ENCODE results near the gene TADA1. TPM values are rescaled to one million over a fixed set of nuclear protein-coding genes. Genes with fewer than 3 reads are reported as not detected.

Gene TADA1
- total and polyA plus RNA-seq, 8 donors, result 2.8 to 8.2 (median 4.0) TPM

- FAIRE-seq, result no peak
- intact Hi-C loops (cut with DNase I), result no loop called here
- WGBS, 2 donors, result 73 to 82% methylated on average over 2 of the region's 2 CpGs
- H3K36me3 ChIP-seq, result no peaks in the 10 kb centered on the region
- no peak for ATAC-seq
- H3K4me3 ChIP-seq, result no peak overlapping the region
- no peak for DNase-seq
- no peaks in the 10 kb centered on the region for H3K9me3 ChIP-seq
- peaks cover 0 to 4% (median 4%) of the 10 kb centered on the region in 3 donors for H3K4me1 ChIP-seq
- peaks cover 0 to 16% (median 10%) of the 10 kb centered on the region in 4 donors for H3K27me3 ChIP-seq
- TF ChIP-seq CTCF (IDR thresholded peaks at IDR 0.05), result no peak
- H3K27ac ChIP-seq, result no peak overlapping the region
These were observed 42.9 kb upstream of the TADA1 start for GRCh38 chr1:166918956-166919316.

- Histone ChIP-seq H3K4me3 (no peak overlapping the region), H3K9me3 (no peaks in the 10 kb centered on the region), H3K27me3 (peaks cover 0 to 16% (median 10%) of the 10 kb centered on the region in 4 donors), H3K4me1 (peaks cover 0 to 4% (median 4%) of the 10 kb centered on the region in 3 donors), H3K36me3 (no peaks in the 10 kb centered on the region), H3K27ac (no peak overlapping the region)
- intact Hi-C loops (cut with DNase I), result no loop called here
- no peak for FAIRE-seq
- ATAC-seq, result no peak
- DNase-seq, result no peak
- TF ChIP-seq CTCF (IDR thresholded peaks at IDR 0.05), result no peak
- 79 to 82% methylated on average over 6 of the region's 6 CpGs for WGBS, 2 donors
These were observed 42.3 kb upstream of the TADA1 start for GRCh38 chr1:166918088-166918955.

- 73 to 89% methylated on average over 4 of the region's 4 CpGs for WGBS, 2 donors
- H3K4me3 ChIP-seq, result no peak overlapping the region
- DNase-seq (no peak), FAIRE-seq (no peak), ATAC-seq (no peak)
- no peaks in the 10 kb centered on the region for H3K9me3 ChIP-seq
- peaks cover 0 to 4% (median 4%) of the 10 kb centered on the region in 3 donors for H3K4me1 ChIP-seq
- peaks cover 0 to 10% (median 5%) of the 10 kb centered on the region in 4 donors for H3K27me3 ChIP-seq
- intact Hi-C loops (cut with DNase I), result no loop called here
- TF ChIP-seq CTCF (IDR thresholded peaks at IDR 0.05), result no peak
- H3K36me3 ChIP-seq, result no peaks in the 10 kb centered on the region
- no peak overlapping the region for H3K27ac ChIP-seq
These were observed 39.9 kb upstream of the TADA1 start for GRCh38 chr1:166915941-166916340.

DNA sequence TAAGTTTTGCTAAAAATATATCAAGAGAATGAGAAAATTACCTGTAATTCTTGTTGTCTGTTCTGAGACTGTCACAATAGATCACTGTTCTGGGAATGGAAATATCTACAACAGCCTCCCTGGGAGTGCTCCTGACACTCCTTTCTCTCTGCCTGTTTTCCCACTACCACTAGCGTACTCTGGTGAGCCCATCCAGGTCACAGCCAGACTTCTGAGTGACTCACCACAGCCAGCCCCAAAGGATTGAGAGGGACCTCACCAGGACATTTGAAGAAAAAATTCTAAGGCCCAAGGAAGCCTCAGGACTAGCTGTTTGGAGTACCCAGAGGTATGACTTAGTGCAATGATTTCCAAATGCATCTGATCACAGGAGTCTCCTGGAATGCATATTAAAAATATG lies 39.0 kb upstream of the TADA1 start:
- H3K4me1 ChIP-seq, result peaks cover 0 to 3% (median 0%) of the 10 kb centered on the region in 3 donors
- peaks cover 0 to 4% (median under 1%) of the 10 kb centered on the region in 4 donors for H3K27me3 ChIP-seq
- 82 to 91% methylated on average over 1 of the region's 1 CpG for WGBS, 2 donors
- no peak overlapping the region for H3K4me3 ChIP-seq
- TF ChIP-seq CTCF (IDR thresholded peaks at IDR 0.05), result no peak
- no peak for FAIRE-seq
- H3K9me3 ChIP-seq, result no peaks in the 10 kb centered on the region
- DNase-seq, result no peak
- H3K27ac ChIP-seq, result no peak overlapping the region
- no peaks in the 10 kb centered on the region for H3K36me3 ChIP-seq
- ATAC-seq, result no peak
- intact Hi-C loops (cut with DNase I), result no loop called here

- ATAC-seq (no peak), FAIRE-seq (no peak), DNase-seq (no peak)
- Histone ChIP-seq H3K4me1 (peaks cover 0 to 3% (median 0%) of the 10 kb centered on the region in 3 donors), H3K27ac (no peak overlapping the region), H3K27me3 (no peaks in the 10 kb centered on the region), H3K4me3 (no peak overlapping the region), H3K36me3 (no peaks in the 10 kb centered on the region), H3K9me3 (no peaks in the 10 kb centered on the region)
- TF ChIP-seq CTCF (IDR thresholded peaks at IDR 0.05), result no peak
- WGBS, 2 donors, result 65 to 72% methylated on average over 3 of the region's 3 CpGs
- intact Hi-C loops (cut with DNase I), result no loop called here
These were observed 38.0 kb upstream of the TADA1 start for GRCh38 chr1:166914111-166914510.
